DOHH2 (cell line): Measurements from ENCODE around the gene ITPKA.
"Not testable (repeated sequence)": the region's sequence is repeated elsewhere in the genome, so short reads cannot be mapped to it uniquely, and the experiment has no call there.

Experiments used
- EZH2phosphoT487 ChIP-seq: fragments of 200-600 bp; sonication (generic); IDR thresholded peaks from 2 replicates; pipeline ENCODE4 v1.6.1; 2017; ENCODE audit warnings: borderline replicate concordance, mild to moderate bottlenecking, antibody characterized with exemption, low read length, moderate library complexity, mixed read lengths
- TF ChIP-seq, protein P1 (sequence below): fragments of 200-600 bp; sonication (generic); IDR thresholded peaks from one replicate; pipeline ENCODE4 v1.5.1; 2014; ENCODE audit warnings: antibody characterized with exemption, mild to moderate bottlenecking, low read depth, low read length; ENCODE audit not compliant: poor library complexity, severe bottlenecking

DNA sequence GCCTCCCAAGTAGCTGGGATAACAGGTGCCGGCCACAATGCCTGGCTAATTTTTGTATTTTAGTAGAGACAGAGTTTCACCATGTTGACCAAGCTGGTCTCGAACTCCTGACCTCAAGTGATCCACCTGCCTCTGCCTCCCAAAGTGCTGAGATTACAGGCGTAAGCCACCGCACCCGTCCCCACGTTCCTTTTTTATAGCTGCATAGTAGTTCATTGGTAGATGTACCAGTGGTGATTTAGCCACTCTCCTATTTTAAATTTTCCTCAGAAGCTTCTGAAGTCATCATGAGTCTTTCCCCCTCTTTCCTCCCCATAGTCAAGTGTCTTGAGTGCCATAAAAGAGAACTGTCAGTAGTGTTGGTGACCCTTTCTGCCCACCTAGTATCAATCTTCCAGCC, 24.0 kb upstream of the ITPKA start:
- TF ChIP-seq, protein P1, sequence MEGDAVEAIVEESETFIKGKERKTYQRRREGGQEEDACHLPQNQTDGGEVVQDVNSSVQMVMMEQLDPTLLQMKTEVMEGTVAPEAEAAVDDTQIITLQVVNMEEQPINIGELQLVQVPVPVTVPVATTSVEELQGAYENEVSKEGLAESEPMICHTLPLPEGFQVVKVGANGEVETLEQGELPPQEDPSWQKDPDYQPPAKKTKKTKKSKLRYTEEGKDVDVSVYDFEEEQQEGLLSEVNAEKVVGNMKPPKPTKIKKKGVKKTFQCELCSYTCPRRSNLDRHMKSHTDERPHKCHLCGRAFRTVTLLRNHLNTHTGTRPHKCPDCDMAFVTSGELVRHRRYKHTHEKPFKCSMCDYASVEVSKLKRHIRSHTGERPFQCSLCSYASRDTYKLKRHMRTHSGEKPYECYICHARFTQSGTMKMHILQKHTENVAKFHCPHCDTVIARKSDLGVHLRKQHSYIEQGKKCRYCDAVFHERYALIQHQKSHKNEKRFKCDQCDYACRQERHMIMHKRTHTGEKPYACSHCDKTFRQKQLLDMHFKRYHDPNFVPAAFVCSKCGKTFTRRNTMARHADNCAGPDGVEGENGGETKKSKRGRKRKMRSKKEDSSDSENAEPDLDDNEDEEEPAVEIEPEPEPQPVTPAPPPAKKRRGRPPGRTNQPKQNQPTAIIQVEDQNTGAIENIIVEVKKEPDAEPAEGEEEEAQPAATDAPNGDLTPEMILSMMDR = not testable (repeated sequence)
- not testable (repeated sequence) for TF ChIP-seq EZH2phosphoT487
